Stimulated activated CD8-positive, alpha-beta memory T cell treated with anti-CD3 and anti-CD28 coated beads, Interleukin-7, amount 100 ng/mL, for 48 hours (primary cell): ENCODE data around the gene FAM174B.
A peak's percentile ranks its signal among the peaks of the same experiment; 100 is the strongest.

Source experiments
- DNase-seq, 2 donors: peaks; one replicate each; pipeline ENCODE4 v3.0.0-alpha.2; 2020; ENCODE audit warnings: low read depth in 1 of 2; ENCODE audit errors: extremely low read depth in 1 of 2

Gene FAM174B

DNA sequence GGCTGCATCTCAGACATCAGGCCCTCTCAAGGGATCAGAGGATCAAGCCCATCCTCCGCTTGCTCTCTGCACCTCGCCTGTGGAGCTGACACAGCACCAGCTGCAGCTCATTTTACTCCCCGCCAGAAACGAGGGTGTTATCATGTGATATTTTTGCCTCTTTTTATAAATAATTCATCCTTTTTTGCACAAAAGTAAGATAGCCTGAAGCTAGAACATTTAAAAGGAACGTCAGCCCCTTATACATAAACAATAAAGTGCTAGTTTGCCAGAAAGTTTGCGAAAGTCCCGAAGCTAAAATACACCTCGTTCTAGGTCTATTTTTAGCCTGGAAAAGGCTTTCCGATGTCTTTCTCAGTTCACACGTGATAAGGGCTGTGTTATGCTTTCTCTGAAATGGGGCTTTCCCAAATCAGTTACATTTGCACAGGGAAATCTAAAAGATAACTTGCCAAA lies 9.6 kb upstream of the FAM174B start:
- no peak for DNase-seq

DNA sequence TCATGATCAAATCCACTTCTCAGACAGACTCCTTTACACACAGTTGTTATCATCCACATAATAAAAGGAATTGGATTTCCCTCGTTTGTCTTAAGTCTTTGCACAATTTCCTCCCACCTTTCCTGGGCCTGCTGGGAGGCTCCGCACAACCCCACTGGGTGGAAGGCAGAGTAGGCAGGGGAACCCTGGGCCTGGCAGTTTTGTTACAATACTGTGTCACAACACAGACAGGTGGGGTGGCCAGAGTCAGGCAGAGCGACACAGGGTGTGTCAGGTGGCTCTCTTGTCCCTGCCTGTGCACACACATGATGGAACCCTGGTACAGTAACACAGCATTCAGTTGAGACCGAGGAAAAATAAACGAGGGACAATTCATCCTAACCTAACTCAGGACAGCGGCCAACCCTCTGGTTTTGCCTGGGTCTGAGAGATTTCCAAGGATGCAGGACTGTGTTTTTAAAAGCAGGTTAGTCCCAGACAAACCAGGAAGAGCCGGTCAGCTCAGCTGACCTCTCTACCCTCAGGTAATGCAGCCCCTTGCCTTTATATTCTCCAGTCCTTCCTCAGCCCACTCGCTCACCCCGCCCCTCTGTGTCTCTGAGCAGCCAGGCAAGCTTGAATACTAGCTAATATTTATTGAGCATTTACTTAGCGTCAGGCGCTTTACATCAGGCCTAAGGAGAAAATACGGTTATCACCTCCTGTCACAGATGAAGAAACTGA lies 8.8 kb upstream of the FAM174B start:
- DNase-seq: no peak

DNA sequence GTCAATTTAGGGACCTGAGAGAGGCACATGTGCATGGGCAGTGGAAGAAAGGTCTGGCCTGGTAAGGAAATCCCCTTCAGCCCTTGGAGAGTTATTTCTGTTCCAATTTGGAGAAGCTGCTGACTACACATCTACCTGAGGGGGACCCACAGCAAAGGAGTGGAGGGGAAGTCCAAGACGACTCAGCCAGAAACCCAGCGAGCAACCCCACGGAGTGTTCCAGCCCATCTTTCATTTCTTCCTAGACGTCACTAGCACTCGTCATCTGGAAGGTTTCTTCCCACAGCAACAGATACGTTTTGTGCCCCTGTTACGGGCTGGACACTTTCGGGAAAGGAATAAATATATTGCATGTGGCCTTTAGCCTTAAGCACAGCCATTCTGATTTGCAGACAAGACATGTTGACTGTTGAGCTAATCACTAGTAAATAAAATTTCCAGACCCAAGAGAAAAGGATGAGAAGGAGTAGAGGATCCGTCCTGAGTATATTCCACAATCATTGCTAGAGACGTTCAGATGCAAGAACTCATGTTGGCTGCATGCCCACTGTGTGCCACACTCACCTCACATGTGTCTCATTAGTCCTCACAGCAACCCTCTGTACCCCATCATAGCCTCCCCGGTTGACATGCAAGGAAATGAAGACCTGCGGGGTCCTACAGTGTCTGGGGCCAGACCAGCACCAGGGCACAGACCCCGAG lies 7.8 kb upstream of the FAM174B start:
- DNase-seq: peak; percentile 3 to 43

DNA sequence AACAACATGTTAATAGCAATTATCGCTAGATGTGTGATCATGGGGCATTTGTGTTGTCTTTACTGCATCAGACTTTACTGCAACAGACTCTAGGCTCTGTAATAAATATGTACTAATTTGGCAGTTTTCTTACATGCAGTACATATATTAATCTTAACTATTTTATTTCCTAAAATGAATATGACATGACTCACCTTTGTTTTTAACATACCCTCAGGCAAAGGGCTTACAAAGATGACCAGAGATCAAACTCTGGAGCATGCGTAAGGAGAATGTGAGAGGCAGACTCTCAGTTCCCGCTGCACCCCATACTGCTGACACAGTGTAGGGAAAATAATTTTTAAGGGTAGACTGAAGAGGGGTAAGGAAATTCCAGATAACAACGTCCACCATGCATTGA lies 7.2 kb upstream of the FAM174B start:
- DNase-seq: no peak

DNA sequence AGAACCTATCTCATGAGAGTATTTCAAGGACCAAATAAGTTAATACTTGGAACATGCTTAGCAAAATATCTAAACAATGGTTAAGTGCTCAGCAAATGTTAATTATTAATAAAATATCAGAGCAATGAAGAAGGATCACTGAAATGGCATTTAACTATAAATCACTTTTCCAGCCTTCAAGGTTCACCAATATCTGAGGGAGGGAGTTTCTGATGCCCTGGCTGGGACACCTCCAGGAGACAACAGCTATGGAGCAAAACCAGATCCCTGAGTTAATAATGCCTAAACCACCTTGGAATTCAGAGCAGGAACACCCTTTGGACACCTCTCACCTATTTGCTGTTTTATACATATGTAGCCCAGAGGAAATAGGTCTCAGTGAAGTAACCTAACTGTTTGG lies 6.4 kb upstream of the FAM174B start:
- no peak for DNase-seq

DNA sequence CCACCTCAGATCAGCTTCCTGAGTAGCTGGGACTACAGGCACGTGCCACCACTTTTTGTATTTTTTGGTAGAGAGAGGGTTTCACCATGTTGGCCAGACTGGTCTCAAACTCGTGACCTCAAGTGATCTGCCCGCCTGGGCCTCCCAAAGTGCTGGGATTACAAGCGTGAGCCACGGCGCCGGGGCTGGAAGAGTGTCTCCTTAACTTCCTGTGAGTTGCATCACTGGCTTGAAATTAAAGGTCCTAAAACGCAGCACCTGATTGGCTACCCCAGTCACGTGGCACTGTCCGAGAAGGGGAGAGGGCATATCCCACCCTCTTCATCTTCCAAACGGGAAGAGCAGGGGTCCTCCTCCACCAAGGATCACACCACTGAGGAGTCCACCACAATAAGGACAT lies 5.5 kb upstream of the FAM174B start:
- DNase-seq: no peak

DNA sequence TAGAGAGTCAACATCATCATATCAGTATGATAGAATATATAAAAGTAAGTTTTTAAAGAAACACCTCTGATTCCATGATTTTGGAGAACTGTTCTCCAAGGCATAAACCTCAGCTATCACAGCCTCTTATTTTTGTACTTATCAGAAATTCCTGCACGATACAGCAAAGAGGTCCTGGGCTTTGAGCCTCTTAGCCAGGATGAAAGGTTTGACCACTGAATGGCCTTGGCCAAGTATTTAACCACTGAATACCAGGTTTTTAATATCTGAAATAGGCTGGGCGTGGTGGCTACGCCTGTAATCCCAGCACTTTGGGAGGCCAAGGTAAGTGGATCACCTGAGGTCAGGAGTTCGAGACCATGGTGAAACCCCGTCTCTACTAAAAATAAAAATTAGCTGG lies 1.9 kb upstream of the FAM174B start:
- no peak for DNase-seq

DNA sequence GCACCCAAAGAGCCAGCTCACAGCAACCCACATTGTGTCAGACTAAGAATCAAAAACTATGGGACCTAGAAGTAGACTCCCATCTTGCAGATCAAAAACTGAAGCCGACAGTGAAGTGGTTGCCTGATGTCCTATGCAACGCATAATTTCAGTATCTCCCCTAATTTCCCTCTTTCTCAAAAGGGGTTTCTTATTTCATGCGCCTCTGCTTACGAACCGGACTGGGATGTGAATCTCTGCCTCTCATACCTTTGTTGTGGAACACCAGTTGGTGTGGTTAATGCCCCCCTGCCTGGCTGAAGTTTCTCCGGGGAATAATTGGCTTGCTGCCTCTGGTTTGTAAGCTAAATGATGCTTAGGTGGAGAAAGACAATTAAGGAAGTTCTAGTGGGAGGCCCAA lies 514 bp upstream of the FAM174B start:
- DNase-seq: no peak

DNA sequence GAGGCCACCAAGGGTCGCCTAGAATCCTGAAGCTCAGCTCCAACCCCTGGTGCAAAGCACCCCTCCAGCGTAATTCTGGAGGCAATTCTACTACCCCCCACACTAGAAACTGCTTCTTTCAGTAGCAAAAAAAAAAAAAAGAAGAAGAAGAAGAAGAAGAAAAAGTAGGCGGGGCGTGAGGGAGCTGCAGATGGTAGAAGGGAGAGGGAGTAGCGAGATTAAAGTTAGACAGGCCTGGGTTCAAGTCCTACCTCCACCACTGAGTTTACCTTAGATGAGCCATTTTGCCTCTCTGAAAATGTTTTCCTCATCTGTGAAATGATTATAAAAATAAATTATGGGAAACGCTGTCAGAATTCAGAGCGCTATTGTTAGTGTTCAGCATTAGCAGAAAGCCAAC lies 913 bp downstream of the FAM174B start:
- no peak for DNase-seq

DNA sequence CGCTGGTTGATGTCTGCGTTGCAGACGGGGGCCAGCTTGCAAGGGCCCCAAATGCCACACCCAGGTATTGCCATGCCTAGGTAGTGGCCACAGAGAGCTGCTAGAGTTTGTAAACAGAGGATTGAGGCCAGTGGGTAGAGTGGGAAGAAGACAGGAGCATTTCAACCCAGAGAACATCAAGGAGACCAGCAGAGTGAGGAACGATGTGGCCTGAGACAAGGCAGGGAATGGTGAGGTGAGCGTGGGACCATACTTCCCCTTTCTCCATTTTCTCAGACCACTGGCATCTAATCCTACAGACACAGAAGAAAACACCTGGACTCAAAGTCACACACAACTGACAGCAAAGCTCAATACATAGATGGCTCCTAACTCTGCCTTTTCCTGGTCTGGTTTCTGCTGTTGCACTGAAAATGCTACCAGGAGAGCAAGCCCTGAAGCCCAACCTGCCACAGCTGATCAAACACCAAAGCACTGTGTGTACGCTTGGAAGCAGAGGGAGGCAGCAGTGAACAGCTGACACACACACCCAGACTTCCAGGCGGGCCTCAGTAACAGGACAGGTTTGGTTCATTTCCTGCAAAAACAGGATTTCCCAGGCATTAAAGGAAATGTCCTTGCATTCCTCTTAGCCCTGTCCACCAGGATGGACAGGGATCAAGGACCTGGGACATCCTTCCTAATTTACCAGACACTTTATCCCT lies 1.6 kb downstream of the FAM174B start:
- DNase-seq: no peak

DNA sequence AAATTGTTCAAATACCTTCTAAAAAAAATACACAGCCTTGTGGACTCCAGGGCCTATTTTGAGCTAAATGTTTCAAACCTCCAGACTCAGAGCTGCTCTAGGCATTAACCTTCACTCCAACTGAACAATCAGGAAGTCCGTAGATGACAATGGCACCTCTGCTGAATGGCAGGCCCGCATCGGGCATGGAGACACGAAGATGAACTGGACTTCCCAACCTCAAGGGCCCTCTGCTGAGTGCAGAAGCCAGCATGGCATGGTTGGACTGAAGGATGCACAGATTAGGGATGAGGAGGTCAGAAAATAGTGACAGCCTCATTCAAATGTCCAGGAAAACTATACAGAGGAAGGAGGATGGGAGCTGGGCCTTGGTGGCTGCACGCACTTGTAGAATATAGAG lies 2.2 kb downstream of the FAM174B start:
- no peak for DNase-seq

DNA sequence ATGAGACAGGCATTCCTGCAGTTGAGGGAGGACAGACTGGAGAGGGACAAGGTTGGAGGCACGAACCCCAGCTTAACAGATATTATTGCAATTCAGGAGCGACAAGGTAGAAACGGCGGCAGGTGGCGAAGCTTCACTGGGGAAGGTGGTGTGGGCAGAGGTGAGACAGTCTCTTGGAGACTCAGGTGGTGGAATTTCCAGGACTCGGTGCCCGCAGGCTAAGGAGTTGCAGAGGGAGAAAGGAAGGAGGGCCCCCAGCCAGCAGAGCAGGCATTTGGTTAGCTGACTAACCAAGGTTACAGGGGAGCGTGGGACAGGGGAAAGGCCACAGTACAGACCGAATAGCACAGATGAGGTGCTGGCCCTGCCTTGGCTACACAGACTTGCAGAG lies 3.0 kb downstream of the FAM174B start:
- no peak for DNase-seq

DNA sequence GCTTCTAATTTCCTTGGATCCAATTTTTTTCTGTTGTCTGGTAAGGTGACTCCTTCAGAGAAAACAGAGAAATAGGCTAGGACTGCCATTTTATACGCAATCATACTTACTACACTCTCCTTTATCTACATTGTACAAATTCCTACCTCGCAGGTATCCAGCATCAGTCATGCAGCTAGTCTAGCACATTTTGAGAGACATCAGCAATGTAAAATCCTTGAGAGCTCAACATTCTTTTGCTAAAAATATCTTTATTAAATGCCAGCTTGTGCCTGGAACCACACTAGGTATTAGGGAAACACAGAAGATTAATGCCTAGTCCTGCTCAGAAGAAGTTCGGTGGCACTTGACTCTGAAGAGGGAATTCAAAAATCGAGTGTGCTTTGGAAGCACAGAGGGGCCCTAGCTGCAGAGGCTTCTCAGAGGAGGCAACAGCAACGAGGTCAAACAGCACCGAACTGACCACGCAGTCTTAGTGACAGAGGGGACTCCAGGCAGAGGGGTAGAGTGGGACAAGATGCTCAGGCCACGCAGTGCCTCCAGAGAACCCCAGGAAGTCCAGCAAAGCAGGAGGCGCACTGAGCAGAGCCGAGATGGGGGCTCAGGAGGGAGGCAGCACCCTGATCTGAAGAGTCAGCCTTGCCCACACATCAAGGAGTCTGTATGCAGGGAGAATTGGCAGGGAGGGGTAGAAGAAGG lies 3.5 kb downstream of the FAM174B start:
- DNase-seq: no peak

DNA sequence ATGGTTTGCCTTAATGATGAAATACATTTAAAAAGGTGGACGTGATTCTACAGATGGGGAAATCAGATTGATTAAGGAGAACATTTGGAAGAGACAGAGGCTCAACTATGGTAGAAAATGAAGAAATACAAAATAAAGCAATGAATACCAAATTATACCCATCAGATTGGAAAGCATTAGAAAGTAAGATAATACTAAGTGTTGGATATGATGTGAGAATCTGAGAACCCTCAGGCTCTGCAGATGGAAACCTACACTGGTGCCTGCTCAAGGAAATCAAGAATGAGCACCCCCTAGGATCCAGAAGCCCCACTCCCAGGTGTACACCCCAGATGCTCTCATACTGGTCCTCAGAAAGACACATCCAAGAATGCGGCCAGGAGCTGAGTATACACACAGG lies 4.6 kb downstream of the FAM174B start:
- DNase-seq: no peak

DNA sequence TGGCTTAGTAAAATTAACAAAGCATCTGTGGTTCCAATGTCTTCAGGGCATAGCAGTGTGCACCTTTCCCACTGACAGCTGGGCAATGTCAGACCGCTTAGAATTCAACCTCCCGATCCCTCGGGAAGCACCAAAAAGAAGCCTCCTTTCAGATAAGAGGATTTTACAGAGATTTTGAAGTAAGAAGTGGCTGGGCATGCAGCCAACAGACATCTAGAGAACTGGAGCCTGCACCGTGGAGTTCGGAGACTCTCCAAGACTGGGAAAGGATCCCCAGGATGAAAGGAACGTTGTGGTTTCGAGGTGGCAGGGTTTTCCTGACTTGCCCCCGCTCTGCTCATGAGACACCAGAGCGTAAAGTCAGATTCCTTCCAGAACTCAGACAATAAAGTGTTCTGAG lies 5.3 kb downstream of the FAM174B start:
- no peak for DNase-seq

DNA sequence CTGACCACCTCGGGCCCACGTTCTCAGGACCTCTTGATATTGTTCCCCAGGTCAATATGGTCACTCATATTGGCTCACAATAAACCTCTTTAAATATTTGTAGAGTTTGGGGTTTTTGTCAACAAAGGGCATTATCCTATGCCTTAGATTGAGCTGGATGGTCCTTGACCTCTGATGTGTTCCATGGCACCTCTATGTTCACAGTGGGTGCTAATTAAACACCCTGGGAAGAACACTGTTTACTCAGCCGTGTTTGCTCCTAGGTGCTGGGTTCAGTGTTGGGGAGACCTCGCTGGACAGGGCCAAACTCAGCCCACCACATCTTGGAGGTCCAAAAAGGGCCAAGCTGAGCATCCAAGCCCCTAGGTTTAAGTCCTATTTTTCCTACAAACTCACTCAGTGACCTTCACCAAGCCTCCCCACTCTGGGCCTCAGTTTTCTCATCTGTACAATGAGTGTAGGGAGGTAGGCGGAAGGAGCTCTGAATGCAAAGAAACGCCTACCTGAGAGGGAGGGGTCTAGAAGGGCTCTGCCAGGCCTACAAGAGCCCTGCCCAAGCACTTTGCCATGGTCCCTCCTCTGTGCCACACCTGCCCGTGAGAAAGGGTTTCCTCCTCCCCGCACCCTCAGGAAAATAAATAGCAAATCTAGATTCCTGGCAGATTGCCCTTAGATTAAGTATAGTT lies 7.2 kb downstream of the FAM174B start:
- DNase-seq: no peak

DNA sequence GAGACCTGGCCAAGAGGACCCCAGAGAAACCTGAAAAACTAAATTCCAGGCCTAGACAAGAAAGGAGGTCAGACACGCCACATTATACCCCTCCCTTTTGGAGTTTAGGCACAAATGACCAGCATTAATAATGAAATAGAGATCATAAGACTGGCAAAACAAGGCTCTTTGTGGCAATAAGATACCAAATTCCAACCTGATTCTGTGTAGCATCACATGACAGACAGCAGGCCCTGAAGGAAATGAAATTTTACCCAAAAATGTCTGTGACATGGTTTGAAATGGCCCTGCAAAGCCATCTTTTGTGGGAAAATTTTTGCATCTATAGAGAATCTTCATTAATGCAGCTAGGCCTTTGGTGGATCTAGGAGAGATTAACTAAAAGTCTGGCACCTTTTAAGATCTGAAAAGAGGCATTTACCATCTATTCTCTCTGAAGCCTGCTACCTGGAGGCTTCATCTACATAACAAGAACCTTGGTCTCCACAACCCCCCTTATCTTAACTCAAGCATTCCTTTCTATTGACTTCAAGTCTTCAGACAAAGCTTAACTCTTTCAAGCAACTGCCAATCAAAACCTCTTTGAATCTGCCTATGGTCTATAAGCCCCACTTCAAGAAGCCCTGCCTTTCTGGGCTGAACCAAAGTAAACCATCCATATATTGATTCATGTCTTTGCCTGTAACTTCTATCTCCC lies 8.0 kb downstream of the FAM174B start:
- no peak for DNase-seq

DNA sequence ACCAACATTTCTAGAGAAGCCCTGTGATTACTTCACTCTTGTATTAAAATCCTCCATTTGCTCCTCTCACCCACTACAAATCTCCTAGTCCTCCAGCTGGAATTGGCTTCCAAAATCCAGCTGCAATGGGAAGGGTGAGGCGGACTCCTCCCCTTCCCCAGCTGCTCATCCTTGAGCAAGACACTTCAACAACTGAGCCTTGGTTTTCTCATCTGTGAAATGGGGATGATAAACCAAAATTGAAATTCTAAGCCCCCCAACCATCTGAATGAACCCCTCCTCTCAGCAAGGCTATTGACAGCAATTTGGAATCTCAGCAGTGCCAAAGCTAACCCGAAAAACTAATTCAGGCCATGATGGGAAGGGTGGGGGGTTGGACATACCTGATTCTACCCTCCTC lies 9.4 kb downstream of the FAM174B start:
- no peak for DNase-seq

DNA sequence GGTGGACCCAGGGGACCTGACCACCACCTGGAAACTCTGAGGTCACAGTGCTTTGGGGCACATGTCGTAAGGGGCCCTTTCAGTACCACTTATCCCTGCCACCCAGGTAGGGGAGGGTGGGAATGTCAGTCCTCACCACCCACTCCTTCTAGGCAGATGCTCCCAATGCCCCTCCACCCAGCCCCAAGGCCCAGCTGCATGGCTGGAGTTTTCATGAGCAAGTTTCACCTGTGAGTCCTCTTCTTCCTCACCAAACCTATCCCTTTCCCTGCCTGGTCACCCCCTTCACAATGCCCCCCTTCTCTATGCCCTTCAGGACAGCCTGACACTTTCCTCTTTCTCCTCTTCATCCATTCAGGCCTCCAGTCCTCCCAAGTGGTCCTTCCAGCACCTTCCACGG lies 9.8 kb downstream of the FAM174B start:
- DNase-seq: no peak

DNA sequence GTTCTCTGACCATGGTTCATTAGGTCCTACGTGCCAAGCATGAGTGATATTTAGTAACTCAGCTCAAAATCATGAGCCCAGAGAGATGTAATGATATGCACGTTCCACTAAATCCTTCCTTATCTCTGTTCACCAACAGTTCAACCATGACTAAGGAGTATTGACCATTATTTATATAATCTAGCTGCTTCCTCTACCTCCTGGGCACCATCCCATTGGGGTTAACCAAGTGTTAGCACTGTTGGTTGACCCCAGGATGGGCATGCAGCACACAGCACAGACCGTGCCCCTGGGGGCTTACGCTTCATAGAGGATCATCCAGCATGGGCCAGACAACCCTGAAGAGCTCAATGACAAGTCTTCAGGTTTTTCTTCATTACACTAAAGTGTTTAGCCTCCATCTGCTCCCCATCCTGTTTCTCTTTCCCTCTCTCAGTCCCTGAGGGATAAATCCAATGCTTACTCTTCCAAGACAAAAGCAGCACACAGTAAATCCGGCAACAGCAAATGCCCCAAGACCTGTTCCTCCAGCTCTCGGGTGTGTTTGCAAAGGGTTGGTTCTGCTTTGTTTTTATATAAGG lies 10.4 kb downstream of the FAM174B start:
- DNase-seq: no peak
